Uterus (tissue), 4 donors: Measurements from ENCODE around the gene NCOA1. TPM values are rescaled to one million over a fixed set of nuclear protein-coding genes. Genes with fewer than 3 reads are reported as not detected.
"Not testable (repeated sequence)": the region's sequence is repeated elsewhere in the genome, so short reads cannot be mapped to it uniquely, and the experiment has no call there.

Experiments
- DNase-seq, 2 donors: peaks; one replicate each; pipeline ENCODE4 v3.0.0-alpha.2; 2019 to 2020
- H3K27ac ChIP-seq, 2 donors: fragments of 200-600 bp; sonication (generic); 1 replicate in 1 of 2; 2 replicates in 1 of 2; pipeline ENCODE4 v1.5.1; 2016 to 2018
- H3K27me3 ChIP-seq, 2 donors: fragments of 200-600 bp; sonication (generic); one replicate each; pipeline ENCODE4 v1.5.1; 2018 to 2019; ENCODE audit warnings: control low read depth in 1 of 2
- H3K36me3 ChIP-seq, 2 donors: fragments of 200-600 bp; sonication (generic); one replicate each; pipeline ENCODE4 v1.5.1; 2019; ENCODE audit warnings: control low read depth in 1 of 2
- H3K4me1 ChIP-seq, 2 donors: fragments of 200-600 bp; sonication (generic); one replicate each; pipeline ENCODE4 v1.5.1; 2018 to 2019; ENCODE audit warnings: control low read depth in 1 of 2
- H3K4me3 ChIP-seq, 2 donors: fragments of 200-600 bp; sonication (generic); 1 replicate in 1 of 2; 2 replicates in 1 of 2; pipeline ENCODE4 v1.5.1; 2018 to 2019; ENCODE audit warnings: mild to moderate bottlenecking in 1 of 2
- H3K9me3 ChIP-seq, 2 donors: fragments of 200-600 bp; sonication (generic); one replicate each; pipeline ENCODE4 v1.5.1; 2019; ENCODE audit warnings: control low read depth in 1 of 2
- CTCF ChIP-seq, 4 experiments: fragments of 200-600 bp in 2 of 4; fragments of 450-650 bp in 2 of 4; sonication (generic) in 2 of 4; IDR thresholded peaks; one replicate each; pipeline ENCODE4 v1.5.1; 2016 to 2019; ENCODE audit warnings: antibody characterized with exemption in 4 of 4, mild to moderate bottlenecking in 2 of 4, moderate library complexity in 1 of 4
- POLR2A ChIP-seq, 2 donors: fragments of 450-650 bp; IDR thresholded peaks; one replicate each; pipeline ENCODE4 v1.6.1; 2016; ENCODE audit warnings: antibody characterized with exemption in 2 of 2, mild to moderate bottlenecking in 1 of 2, moderate library complexity in 1 of 2
- intact Hi-C: fragments of 100-400 bp; cut with DNase I; formaldehyde crosslinking; loops from one replicate; pipeline ENCODE4 v1.15.1; 2023; ENCODE audit warnings: low total_unique reads
- total RNA-seq, 4 donors: library from RNA; depleted of rRNA in 3 of 4; stranded (reverse); fragments of >200 nt in 3 of 4; gene quantifications; one replicate each; pipeline versions ENCODE4 v1.1.0 to v1.2.4, GENCODE V29; 2014 to 2023
- donor health status: DM: yes; HTN: yes; CAD: no.

The NCOA1 gene
- total RNA-seq, 4 donors from 2014 or later = 38.7 to 88.5 (median 62.0) TPM

GRCh38 chr2:24793761-24794435 lies 302.8 kb downstream of the NCOA1 start:
- Histone ChIP-seq H3K4me3 (peak overlapping the region; percentile 75 to 84), H3K4me1 (peaks cover 0 to 6% of the 10 kb centered on the region in 2 donors), H3K27ac (peak overlapping the region; percentile 95 to 99), H3K9me3 (no peaks in the 10 kb centered on the region), H3K36me3 (no peaks in the 10 kb centered on the region), H3K27me3 (no peaks in the 10 kb centered on the region)
- TF ChIP-seq POLR2A (IDR thresholded peaks at IDR 0.05) (no peak), CTCF (IDR thresholded peaks at IDR 0.05) (no peak)
- no peak for DNase-seq
- intact Hi-C loops = no loop called here

GRCh38 chr2:24797644-24798043 lies 306.6 kb downstream of the NCOA1 start:
- intact Hi-C loops = no loop called here

GRCh38 chr2:24800487-24800886 lies 309.4 kb downstream of the NCOA1 start:
- DNase-seq, H3K27ac ChIP-seq, intact Hi-C loops, H3K4me1 ChIP-seq, H3K9me3 ChIP-seq, H3K27me3 ChIP-seq, H3K36me3 ChIP-seq, H3K4me3 ChIP-seq: not testable (repeated sequence)

More at GRCh38 chr2:24797644-24798043, 306.6 kb downstream of the NCOA1 start:
- Histone ChIP-seq H3K27me3 (no peaks in the 10 kb centered on the region), H3K9me3 (no peaks in the 10 kb centered on the region), H3K27ac (no peak overlapping the region), H3K4me3 (no peak overlapping the region), H3K4me1 (peaks cover 0 to 6% of the 10 kb centered on the region in 2 donors), H3K36me3 (no peaks in the 10 kb centered on the region)
- DNase-seq = no peak
- TF ChIP-seq CTCF (IDR thresholded peaks at IDR 0.05) (no peak), POLR2A (IDR thresholded peaks at IDR 0.05) (no peak)

- not testable (repeated sequence) for H3K4me1 ChIP-seq
These were observed 315.0 kb downstream of the NCOA1 start for GRCh38 chr2:24805811-24806660.

GRCh38 chr2:24806661-24807036 lies 315.6 kb downstream of the NCOA1 start:
- intact Hi-C loops = no loop called here
- TF ChIP-seq CTCF (IDR thresholded peaks at IDR 0.05) (no peak), POLR2A (IDR thresholded peaks at IDR 0.05) (no peak)
- no peak for DNase-seq
- Histone ChIP-seq H3K9me3 (no peaks in the 10 kb centered on the region), H3K36me3 (no peaks in the 10 kb centered on the region), H3K27ac (no peak overlapping the region), H3K27me3 (no peaks in the 10 kb centered on the region), H3K4me1 (no peaks in the 10 kb centered on the region), H3K4me3 (no peak overlapping the region)

More at GRCh38 chr2:24805811-24806660, 315.0 kb downstream of the NCOA1 start:
- H3K27ac ChIP-seq, H3K36me3 ChIP-seq, DNase-seq, H3K4me3 ChIP-seq, H3K9me3 ChIP-seq, H3K27me3 ChIP-seq, intact Hi-C loops: not testable (repeated sequence)

GRCh38 chr2:24809316-24810007 lies 318.4 kb downstream of the NCOA1 start:
- Histone ChIP-seq H3K27ac (no peak overlapping the region), H3K27me3 (no peaks in the 10 kb centered on the region), H3K4me1 (no peaks in the 10 kb centered on the region), H3K9me3 (no peaks in the 10 kb centered on the region), H3K4me3 (no peak overlapping the region), H3K36me3 (no peaks in the 10 kb centered on the region)
- intact Hi-C loops = no loop called here
- DNase-seq = no peak
- TF ChIP-seq POLR2A (IDR thresholded peaks at IDR 0.05) = no peak
- no peak for TF ChIP-seq CTCF (IDR thresholded peaks at IDR 0.05)
